ENCODE data around the gene LILRA6.
"Not testable (repeated sequence)": the region's sequence is repeated elsewhere in the genome, so short reads cannot be mapped to it uniquely, and the experiment has no call there.

The LILRA6 gene

GRCh38 chr19:54278571-54279195 is 36.1 kb upstream of the LILRA6 start:
- not testable (repeated sequence) for H3K9me3 ChIP-seq (ENCODE audit: insufficient read depth, low read depth, low read length); H3K27me3 ChIP-seq (ENCODE audit: insufficient read depth, low read length); H3K9ac ChIP-seq (ENCODE audit: low read depth, low read length); H3K36me3 ChIP-seq (ENCODE audit: insufficient read depth, low read length); H3K4me1 ChIP-seq (ENCODE audit: insufficient read depth, low read length); H3K27ac ChIP-seq (ENCODE audit: low read depth, low read length); H3K4me3 ChIP-seq (ENCODE audit: low read length)
- WGBS, result 84% methylated on average over 15 of the region's 15 CpGs

GRCh38 chr19:54278056-54278455 is 35.5 kb upstream of the LILRA6 start:
- not testable (repeated sequence) for H3K27me3 ChIP-seq (ENCODE audit: insufficient read depth, low read length); H3K9me3 ChIP-seq (ENCODE audit: insufficient read depth, low read depth, low read length); H3K4me3 ChIP-seq (ENCODE audit: low read length); H3K27ac ChIP-seq (ENCODE audit: low read depth, low read length); H3K9ac ChIP-seq (ENCODE audit: low read depth, low read length); H3K36me3 ChIP-seq (ENCODE audit: insufficient read depth, low read length); H3K4me1 ChIP-seq (ENCODE audit: insufficient read depth, low read length)
- WGBS, result 90% methylated on average over 13 of the region's 13 CpGs

- not testable (repeated sequence) for H3K27me3 ChIP-seq (ENCODE audit: insufficient read depth, low read length); H3K4me1 ChIP-seq (ENCODE audit: insufficient read depth, low read length); H3K4me3 ChIP-seq (ENCODE audit: low read length); H3K9ac ChIP-seq (ENCODE audit: low read depth, low read length); H3K27ac ChIP-seq (ENCODE audit: low read depth, low read length); H3K36me3 ChIP-seq (ENCODE audit: insufficient read depth, low read length); H3K9me3 ChIP-seq (ENCODE audit: insufficient read depth, low read depth, low read length)
- 89% methylated on average over 13 of the region's 15 CpGs for WGBS
These were observed 34.6 kb upstream of the LILRA6 start for GRCh38 chr19:54277111-54277615.

GRCh38 chr19:54275951-54276350 is 33.4 kb upstream of the LILRA6 start:
- Histone ChIP-seq H3K4me3 (ENCODE audit: low read length) (no peak overlapping the region), H3K9me3 (ENCODE audit: insufficient read depth, low read depth, low read length) (no peaks in the 10 kb centered on the region), H3K36me3 (ENCODE audit: insufficient read depth, low read length) (no peaks in the 10 kb centered on the region), H3K9ac (ENCODE audit: low read depth, low read length) (no peak overlapping the region), H3K4me1 (ENCODE audit: insufficient read depth, low read length) (no peaks in the 10 kb centered on the region), H3K27ac (ENCODE audit: low read depth, low read length) (no peak overlapping the region), H3K27me3 (ENCODE audit: insufficient read depth, low read length) (no peaks in the 10 kb centered on the region)
- WGBS, result 88% methylated on average over 6 of the region's 9 CpGs

GRCh38 chr19:54274516-54274915 is 31.9 kb upstream of the LILRA6 start:
- not testable (repeated sequence) for H3K27ac ChIP-seq (ENCODE audit: low read depth, low read length); H3K4me1 ChIP-seq (ENCODE audit: insufficient read depth, low read length); H3K36me3 ChIP-seq (ENCODE audit: insufficient read depth, low read length); H3K27me3 ChIP-seq (ENCODE audit: insufficient read depth, low read length); H3K4me3 ChIP-seq (ENCODE audit: low read length); H3K9ac ChIP-seq (ENCODE audit: low read depth, low read length); H3K9me3 ChIP-seq (ENCODE audit: insufficient read depth, low read depth, low read length)
- 79% methylated on average over 9 of the region's 9 CpGs for WGBS

GRCh38 chr19:54273821-54274220 is 31.2 kb upstream of the LILRA6 start:
- whole genome bisulfite sequencing, result 94% methylated on average over 3 of the region's 3 CpGs
- peaks cover 3% of the 10 kb centered on the region; the same call in 1 of the 2 replicates for H3K27me3 ChIP-seq (ENCODE audit: insufficient read depth, low read length)
- H3K4me1 ChIP-seq (ENCODE audit: insufficient read depth, low read length), result no peaks in the 10 kb centered on the region
- H3K9ac ChIP-seq (ENCODE audit: low read depth, low read length), result no peak overlapping the region
- no peaks in the 10 kb centered on the region for H3K9me3 ChIP-seq (ENCODE audit: insufficient read depth, low read depth, low read length)
- no peak overlapping the region for H3K4me3 ChIP-seq (ENCODE audit: low read length)
- H3K36me3 ChIP-seq (ENCODE audit: insufficient read depth, low read length), result no peaks in the 10 kb centered on the region
- no peak overlapping the region for H3K27ac ChIP-seq (ENCODE audit: low read depth, low read length)

- H3K4me1 ChIP-seq (ENCODE audit: insufficient read depth, low read length); H3K9me3 ChIP-seq (ENCODE audit: insufficient read depth, low read depth, low read length); H3K4me3 ChIP-seq (ENCODE audit: low read length); H3K27me3 ChIP-seq (ENCODE audit: insufficient read depth, low read length); H3K9ac ChIP-seq (ENCODE audit: low read depth, low read length); H3K27ac ChIP-seq (ENCODE audit: low read depth, low read length); H3K36me3 ChIP-seq (ENCODE audit: insufficient read depth, low read length): not testable (repeated sequence)
- 69% methylated on average over 5 of the region's 5 CpGs for WGBS
These were observed 29.6 kb upstream of the LILRA6 start for GRCh38 chr19:54272181-54272580.

- H3K9ac ChIP-seq (ENCODE audit: low read depth, low read length); H3K27me3 ChIP-seq (ENCODE audit: insufficient read depth, low read length); H3K27ac ChIP-seq (ENCODE audit: low read depth, low read length); H3K36me3 ChIP-seq (ENCODE audit: insufficient read depth, low read length); H3K4me1 ChIP-seq (ENCODE audit: insufficient read depth, low read length); H3K4me3 ChIP-seq (ENCODE audit: low read length); H3K9me3 ChIP-seq (ENCODE audit: insufficient read depth, low read depth, low read length): not testable (repeated sequence)
- 81% methylated on average over 4 of the region's 4 CpGs for WGBS
These were observed 29.0 kb upstream of the LILRA6 start for GRCh38 chr19:54271587-54271986.

- Histone ChIP-seq H3K27me3 (ENCODE audit: insufficient read depth, low read length) (peaks cover 8% of the 10 kb centered on the region), H3K36me3 (ENCODE audit: insufficient read depth, low read length) (no peaks in the 10 kb centered on the region), H3K4me3 (ENCODE audit: low read length) (no peak overlapping the region), H3K9ac (ENCODE audit: low read depth, low read length) (no peak overlapping the region), H3K27ac (ENCODE audit: low read depth, low read length) (no peak overlapping the region), H3K9me3 (ENCODE audit: insufficient read depth, low read depth, low read length) (no peaks in the 10 kb centered on the region), H3K4me1 (ENCODE audit: insufficient read depth, low read length) (no peaks in the 10 kb centered on the region)
- WGBS, result 89% methylated on average over 8 of the region's 8 CpGs
These were observed 28.5 kb upstream of the LILRA6 start for GRCh38 chr19:54271106-54271505.

- WGBS, result 100% methylated on average over 1 of the region's 2 CpGs
- H3K4me3 ChIP-seq (ENCODE audit: low read length), result no peak overlapping the region
- no peaks in the 10 kb centered on the region for H3K36me3 ChIP-seq (ENCODE audit: insufficient read depth, low read length)
- no peak overlapping the region for H3K9ac ChIP-seq (ENCODE audit: low read depth, low read length)
- no peaks in the 10 kb centered on the region for H3K4me1 ChIP-seq (ENCODE audit: insufficient read depth, low read length)
- H3K27me3 ChIP-seq (ENCODE audit: insufficient read depth, low read length), result peaks cover 8% of the 10 kb centered on the region
- no peaks in the 10 kb centered on the region for H3K9me3 ChIP-seq (ENCODE audit: insufficient read depth, low read depth, low read length)
- no peak overlapping the region for H3K27ac ChIP-seq (ENCODE audit: low read depth, low read length)
These were observed 26.3 kb upstream of the LILRA6 start for GRCh38 chr19:54268936-54269335.

- Histone ChIP-seq H3K4me3 (ENCODE audit: low read length) (no peak overlapping the region), H3K27ac (ENCODE audit: low read depth, low read length) (no peak overlapping the region), H3K9me3 (ENCODE audit: insufficient read depth, low read depth, low read length) (no peaks in the 10 kb centered on the region), H3K4me1 (ENCODE audit: insufficient read depth, low read length) (no peaks in the 10 kb centered on the region), H3K27me3 (ENCODE audit: insufficient read depth, low read length) (peaks cover 8% of the 10 kb centered on the region), H3K36me3 (ENCODE audit: insufficient read depth, low read length) (no peaks in the 10 kb centered on the region), H3K9ac (ENCODE audit: low read depth, low read length) (no peak overlapping the region)
- 15% methylated on average over 6 of the region's 6 CpGs for WGBS
These were observed 23.5 kb upstream of the LILRA6 start for GRCh38 chr19:54266133-54266532.

GRCh38 chr19:54262470-54262869 is 19.9 kb upstream of the LILRA6 start:
- WGBS, result 89% methylated on average over 1 of the region's 2 CpGs
- no peaks in the 10 kb centered on the region for H3K27me3 ChIP-seq (ENCODE audit: insufficient read depth, low read length)

More at GRCh38 chr19:54262470-54262869, 19.9 kb upstream of the LILRA6 start:
- no peak overlapping the region for H3K4me3 ChIP-seq (ENCODE audit: low read length)
- no peaks in the 10 kb centered on the region for H3K9me3 ChIP-seq (ENCODE audit: insufficient read depth, low read depth, low read length)
- no peak overlapping the region for H3K9ac ChIP-seq (ENCODE audit: low read depth, low read length)
- no peak overlapping the region for H3K27ac ChIP-seq (ENCODE audit: low read depth, low read length)
- H3K4me1 ChIP-seq (ENCODE audit: insufficient read depth, low read length), result no peaks in the 10 kb centered on the region
- H3K36me3 ChIP-seq (ENCODE audit: insufficient read depth, low read length), result no peaks in the 10 kb centered on the region
